HG03025 (cell line): ENCODE measurements around the gene PTGDS.

Experiments used
- ATAC-seq: cut with Tn5 transposase; IDR thresholded peaks from one replicate; pipeline ENCODE4 v1.9.1; 2021; ENCODE audit warnings: mild to moderate bottlenecking, moderate library complexity; ENCODE audit not compliant: unreplicated experiment, low FRiP score

The PTGDS gene

DNA sequence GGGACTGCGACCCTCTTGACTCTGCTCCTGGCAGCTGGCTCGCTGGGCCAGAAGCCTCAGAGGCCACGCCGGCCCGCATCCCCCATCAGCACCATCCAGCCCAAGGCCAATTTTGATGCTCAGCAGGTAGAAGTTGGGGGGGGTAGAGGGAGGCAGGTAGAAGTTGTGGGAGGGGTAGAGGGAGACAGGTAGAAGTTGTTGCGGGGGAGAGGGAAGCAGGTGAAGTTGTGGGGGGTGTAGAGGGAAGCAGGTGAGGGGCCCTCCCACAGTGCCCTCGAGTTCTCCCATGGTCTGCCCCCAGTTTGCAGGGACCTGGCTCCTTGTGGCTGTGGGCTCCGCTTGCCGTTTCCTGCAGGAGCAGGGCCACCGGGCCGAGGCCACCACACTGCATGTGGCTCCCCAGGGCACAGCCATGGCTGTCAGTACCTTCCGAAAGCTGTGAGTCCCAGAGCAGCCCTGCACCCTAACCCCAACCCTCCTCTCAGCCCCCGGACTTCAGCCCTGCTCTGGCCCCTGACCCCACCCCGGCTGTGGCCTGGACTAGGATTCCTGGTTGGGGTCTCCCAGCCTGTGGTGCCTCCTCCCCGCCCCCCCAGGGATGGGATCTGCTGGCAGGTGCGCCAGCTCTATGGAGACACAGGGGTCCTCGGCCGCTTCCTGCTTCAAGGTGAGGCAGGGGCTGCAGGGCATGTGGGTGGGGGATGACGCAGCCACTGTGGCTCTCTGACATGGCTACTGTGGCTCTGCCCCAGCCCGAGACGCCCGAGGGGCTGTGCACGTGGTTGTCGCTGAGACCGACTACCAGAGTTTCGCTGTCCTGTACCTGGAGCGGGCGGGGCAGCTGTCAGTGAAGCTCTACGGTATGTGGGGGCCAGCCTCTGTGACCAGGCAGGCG, 31.7 kb upstream of the PTGDS start:
- ATAC-seq, result no peak

DNA sequence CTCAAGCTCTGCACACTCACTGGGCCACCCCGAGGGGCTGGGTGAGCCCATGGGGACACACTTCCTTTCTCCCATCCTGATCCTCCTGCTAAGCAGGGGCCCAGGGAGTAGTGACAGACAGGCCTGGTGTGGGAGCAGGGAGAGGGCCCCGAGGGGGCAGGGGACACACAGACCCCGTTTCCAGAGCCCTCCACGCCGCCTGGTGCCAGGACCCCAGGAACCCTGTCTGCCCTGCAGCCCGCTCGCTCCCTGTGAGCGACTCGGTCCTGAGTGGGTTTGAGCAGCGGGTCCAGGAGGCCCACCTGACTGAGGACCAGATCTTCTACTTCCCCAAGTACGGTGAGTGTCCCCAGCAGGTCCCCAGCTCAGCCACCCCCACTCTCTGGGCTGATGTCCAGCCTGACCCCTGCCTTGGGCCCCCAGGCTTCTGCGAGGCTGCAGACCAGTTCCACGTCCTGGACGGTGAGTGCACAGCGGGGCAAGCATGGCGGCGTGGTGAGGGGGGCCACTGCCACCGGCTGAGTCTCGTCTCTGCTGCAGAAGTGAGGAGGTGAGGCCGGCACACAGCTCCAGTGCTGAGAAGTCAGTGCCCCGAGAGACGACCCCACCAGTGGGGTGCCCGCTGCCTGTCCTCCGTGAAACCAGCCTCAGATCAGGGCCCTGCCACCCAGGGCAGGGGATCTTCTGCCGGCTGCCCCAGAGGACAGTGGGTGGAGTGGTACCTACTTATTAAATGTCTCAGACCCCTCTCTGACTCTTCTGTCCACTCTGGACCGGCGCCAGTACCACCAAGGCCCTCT, 30.9 kb upstream of the PTGDS start:
- ATAC-seq, result no peak

DNA sequence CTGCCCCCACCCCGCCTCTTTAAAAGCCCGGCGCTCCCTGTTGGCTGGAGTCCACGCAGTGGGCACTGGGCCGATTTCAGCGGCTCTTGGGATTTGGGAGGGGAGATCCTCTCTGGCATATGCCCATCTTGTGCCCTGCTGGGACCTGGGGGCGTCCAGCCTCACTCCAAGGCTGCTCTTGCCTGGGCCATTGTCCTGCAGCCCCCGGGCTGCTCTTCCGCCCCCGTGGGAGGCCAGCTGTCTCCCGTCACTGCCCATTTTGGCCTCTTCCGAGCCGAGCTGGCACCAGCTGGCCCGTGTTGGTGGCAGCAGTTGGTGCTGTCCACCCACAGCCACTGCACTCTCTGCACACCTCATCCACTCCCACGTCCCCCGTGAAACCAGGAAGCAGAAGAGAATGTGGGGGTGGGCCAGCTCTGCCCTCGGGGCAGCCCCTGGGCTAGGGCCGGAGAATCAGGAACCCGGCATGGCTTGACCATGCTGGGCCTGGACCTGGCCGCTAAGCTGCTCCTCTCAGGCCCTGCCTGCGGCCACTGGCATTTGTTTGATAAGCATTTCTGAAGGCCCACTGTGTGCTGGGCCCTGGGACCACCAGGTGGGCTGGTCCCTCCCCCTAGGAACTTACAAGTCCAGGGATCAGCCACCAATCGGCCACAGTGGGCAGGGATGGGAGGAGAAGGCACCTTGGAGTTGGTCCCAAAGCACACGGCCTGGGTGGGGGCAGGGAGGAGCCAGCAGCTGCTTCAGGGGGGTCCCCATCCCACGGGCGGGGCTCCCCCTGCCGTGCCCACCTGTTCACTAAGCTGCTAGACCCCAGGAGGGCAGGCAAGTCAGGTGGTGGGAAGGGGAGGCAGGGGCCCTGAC, 30.0 kb upstream of the PTGDS start:
- no peak for ATAC-seq

DNA sequence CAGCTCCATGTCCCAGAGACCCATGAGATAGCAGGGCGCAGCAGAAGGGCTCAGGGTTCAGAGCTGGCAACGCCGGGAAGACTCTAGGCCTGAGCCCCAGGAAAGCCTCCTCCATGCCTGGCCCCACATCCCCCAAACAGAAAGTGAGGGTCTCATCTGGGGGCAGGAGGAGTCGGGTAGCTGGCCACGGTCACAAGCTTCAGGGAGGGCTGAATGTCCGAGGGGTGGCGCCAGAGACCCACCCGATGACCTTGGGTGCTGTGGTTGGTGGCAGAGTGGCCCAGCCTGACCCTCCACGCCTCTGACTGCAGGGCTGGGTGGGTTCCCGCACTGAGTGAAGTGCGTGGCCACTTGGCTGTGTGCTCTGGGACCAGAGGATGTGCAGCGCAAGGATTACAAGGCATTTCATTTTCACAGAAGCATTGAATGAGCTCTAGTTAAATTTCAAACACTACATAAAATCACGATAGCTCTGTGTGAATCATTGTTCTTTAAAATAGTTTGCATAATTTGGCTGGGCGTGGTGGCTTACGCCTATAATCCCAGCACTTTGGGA, 29.3 kb upstream of the PTGDS start:
- no peak for ATAC-seq

GRCh38 chr9:136949239-136949816, 28.0 kb upstream of the PTGDS start:
- ATAC-seq, result no peak

GRCh38 chr9:136949817-136950655, 27.3 kb upstream of the PTGDS start:
- peak; percentile 66 for ATAC-seq

DNA sequence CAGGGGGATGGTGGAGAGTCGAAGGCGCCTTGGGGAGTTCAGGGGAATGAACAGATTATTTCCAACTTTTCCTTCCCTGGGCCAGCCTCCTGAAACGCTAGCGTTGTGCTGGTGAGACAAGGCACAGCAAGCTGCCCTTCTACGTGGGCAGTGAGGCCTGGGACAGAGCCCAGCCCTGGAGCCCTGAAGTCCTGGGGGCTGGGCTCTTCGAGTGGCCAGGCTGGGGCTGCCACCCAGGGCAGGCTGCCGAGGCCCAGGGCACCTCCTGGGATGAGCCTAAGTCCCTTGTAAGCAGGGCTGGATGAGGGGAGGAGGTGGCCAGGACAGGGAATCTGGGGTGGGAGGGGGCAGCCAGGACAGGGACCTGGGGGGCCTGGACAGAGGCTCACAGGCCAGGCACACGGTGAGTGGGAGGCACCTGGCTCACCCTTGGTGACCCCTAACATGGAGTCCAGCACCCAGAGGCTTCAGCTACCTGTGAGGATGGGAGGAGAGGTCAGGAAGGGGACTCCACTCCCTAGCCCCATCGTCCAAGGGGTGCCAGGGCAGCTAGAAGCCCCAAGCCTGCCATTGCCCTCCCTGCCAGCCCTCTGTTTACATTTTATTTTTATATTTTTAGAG, 26.5 kb upstream of the PTGDS start:
- no peak for ATAC-seq

DNA sequence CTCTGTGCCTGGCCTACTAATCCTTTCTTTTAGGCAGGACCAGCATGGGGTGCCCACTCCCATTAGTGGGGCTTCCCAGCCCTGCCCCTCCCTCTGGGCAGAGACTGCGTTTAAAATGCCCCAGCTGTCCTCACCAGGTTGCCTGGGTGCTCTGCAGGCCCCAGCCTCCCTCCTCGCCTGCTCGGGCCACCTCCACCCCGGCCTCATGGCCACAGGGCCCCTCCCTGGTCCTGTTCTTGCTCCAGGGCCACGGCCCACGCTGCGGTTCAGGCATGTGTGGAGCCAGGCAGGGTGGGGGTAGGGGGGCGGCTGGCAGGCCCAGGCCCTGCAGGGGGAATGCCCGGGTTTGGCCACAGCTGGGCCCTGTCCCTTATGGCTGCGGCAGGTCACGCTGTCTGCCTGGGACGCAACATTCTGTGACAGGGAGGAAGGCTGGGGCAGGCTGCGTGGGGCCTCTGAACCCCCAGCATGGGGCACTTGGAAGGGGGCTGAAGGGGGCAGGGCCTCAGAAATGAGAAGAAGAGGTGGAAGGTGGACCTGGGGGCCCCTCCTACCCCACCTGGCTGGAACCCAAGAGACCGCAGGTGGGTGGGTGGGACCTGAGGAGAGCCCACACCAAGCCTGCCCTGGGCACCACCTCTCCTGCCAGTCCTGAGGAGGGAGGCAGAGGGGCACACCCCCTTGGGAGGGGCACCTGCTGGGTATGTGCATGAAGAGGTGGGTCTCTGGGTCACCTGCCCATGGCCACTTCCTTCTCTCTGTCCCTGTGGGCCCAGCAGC, 25.6 kb upstream of the PTGDS start, which contains the start of gene LCN12:
Gene LCN12, plus strand, starts transcription at position 733 of the 780 bp plus-strand sequence. CDS start 55 bp downstream, outside the sequence.
- ATAC-seq, result no peak

- ATAC-seq, result no peak
These were observed 24.9 kb upstream of the PTGDS start for GRCh38 chr9:136952321-136952850.

GRCh38 chr9:136952876-136953770, 24.2 kb upstream of the PTGDS start:
- ATAC-seq, result no peak

DNA sequence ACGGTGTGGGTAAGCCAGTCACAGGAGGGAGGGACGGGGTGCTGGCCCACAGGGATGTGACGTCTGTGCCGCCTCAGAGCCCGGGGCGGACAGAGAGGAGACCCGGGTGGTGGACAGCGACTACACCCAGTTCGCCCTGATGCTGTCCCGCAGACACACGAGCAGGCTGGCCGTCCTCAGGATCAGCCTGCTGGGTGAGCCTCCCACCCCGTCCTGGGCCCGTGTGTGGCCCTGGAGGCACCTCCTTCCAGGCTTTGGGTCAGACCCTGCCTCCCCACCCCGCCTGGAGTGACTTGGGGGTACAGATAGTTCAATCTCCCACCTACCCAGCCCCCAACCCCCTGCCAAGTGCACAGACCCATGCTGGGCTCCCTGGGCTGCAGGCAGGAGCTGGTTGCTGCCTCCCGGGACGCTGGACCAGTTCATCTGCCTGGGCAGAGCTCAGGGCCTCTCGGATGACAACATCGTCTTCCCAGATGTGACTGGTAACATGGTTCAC, 23.5 kb upstream of the PTGDS start:
- ATAC-seq, result no peak

- no peak for ATAC-seq
These were observed 22.8 kb upstream of the PTGDS start for GRCh38 chr9:136954270-136955083.

DNA sequence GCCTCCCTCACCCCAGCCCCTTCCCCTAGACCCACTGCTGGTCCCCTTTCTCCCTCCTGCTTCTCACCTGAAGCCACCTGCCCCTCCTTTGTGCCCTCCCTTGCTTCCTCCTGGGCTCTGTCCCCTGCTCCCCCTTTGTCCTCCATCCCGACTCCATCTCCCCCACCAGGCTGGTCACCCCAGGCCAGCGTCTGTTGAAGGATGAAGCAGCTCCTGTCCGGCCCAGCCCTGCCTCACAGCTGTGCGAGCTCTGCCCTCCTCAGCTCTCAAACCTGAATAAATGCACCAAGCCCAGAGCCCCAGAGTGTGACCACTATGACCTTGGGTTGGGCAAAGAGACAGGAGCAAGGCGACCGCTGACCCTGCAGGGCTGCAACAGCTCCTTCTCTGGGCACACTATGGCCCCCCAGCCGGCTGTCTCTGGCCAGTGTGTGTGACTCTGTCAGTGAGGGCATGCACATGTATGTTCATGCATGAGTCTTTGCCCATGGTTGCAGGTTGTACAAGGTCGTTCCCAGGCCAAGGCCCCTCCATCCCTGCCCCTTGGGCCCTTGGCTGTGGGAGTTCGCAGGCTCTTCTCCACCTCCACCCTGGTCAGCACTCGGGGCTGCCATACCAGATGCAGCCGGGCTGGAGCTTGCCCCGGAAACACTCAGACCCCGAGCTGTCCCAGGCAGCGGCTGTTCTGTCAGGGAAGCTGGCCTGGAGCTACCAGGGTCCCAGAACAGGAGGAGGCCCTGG, 21.9 kb upstream of the PTGDS start:
- ATAC-seq, result no peak

GRCh38 chr9:136955943-136956335, 21.4 kb upstream of the PTGDS start:
- ATAC-seq, result no peak

DNA sequence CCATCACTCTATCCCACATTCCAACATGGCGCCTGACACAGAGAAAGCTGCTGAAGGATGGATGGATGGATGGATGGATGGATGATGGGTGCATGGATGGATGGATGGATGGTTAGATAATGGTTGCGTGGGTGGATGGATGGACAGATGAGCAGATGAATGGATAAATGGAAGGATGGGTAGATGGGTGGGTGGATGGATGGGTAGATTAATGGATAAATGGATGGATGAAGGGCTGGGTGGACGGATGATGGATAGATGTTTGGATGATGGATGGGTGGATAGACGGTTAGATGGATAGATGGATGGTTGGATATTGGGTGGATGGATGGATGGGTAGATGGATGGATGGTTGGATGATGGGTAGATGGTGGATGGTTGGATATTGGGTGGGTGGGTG, 20.7 kb upstream of the PTGDS start:
- no peak for ATAC-seq
